GM19238 (cell line): ENCODE results near the gene CCDC183.
"Not testable (repeated sequence)": the region's sequence is repeated elsewhere in the genome, so short reads cannot be mapped to it uniquely, and the experiment has no call there.

ENCODE experiments used
- DNase-seq: peaks from one replicate; pipeline ENCODE4 v3.0.0; 2011; ENCODE audit warnings: low spot score; ENCODE audit not compliant: insufficient read length

Gene CCDC183

DNA sequence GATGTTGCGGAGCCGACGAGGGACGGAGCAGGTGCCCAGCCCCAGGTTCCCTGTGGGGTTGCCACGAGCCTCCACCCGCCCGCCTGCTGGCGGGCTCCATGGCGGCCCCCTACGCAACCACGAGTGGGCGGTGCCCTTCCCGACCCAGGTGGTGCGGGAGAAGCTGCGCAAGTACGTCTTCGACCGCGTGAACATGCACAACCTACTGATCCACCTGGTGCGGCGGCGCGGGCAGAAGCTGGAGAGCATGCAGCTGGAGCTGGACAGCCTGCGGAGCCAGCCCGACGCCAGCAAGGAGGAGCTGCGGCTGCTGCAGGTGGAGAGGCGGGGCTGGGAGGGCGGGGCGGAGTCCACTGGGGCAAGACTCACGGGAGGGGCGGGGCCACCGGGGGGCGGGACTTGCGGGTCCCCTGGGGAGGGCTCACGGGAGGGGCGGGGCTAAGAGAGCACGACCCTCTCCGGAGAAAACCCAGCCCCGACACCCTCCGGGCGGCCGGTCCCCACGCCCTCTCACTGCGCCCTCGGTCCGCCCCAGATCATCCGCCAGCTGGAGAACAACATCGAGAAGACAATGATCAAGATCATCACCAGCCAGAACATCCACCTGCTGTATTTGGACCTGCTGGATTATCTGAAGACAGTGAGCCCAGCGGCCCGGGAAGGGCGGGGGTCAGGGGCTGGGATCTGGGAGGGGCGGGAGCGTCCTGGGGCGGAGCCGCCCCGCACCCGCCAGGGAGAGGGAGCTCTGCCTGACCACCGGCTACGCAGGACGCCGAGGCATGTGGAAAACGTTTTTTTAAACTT is 3.9 kb downstream of the CCDC183 start:
- DNase-seq = peak; percentile 81

DNA sequence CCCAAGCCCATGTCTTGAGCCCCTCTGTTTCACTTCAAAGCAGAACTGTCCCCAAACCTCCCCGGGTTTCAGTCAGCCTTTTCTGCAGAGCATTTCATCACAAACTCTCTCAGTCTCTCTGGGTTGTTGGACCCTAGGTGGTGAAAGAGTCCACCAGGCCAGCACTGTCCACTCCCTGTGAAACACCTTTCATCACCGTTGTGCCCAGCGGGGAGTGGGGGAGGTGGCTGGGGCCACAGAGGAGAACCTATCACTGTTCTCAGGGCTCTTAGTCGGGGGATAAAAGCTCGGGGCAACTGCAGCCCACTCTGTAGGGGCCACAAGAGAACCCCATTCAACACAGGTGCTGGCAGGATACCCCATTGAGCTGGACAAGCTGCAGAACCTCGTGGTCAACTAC is 6.2 kb downstream of the CCDC183 start:
- no peak for DNase-seq

DNA sequence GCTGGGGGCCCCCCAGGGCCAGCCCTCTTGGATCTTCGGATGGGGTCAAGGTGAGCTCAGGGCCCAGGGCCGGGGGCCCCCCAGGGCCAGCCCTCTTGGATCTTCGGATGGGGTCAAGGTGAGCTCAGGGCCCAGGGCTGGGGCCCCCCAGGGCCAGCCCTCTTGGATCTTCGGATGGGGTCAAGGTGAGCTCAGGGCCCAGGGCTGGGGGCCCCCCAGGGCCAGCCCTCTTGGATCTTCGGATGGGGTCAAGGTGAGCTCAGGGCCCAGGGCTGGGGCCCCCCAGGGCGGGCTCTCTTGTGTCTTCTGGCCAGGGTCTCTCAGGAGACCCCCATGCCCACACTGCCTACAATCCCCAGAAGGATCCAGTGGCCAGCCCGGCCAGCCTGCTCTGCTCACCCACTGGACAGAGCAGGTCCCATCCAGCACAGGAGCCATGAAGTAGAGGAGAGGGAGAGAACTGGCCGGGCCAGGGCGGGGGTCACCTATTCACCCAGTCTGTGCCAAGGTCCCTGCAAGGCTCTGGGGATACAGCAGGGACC is 6.9 kb downstream of the CCDC183 start:
- DNase-seq = not testable (repeated sequence)

DNA sequence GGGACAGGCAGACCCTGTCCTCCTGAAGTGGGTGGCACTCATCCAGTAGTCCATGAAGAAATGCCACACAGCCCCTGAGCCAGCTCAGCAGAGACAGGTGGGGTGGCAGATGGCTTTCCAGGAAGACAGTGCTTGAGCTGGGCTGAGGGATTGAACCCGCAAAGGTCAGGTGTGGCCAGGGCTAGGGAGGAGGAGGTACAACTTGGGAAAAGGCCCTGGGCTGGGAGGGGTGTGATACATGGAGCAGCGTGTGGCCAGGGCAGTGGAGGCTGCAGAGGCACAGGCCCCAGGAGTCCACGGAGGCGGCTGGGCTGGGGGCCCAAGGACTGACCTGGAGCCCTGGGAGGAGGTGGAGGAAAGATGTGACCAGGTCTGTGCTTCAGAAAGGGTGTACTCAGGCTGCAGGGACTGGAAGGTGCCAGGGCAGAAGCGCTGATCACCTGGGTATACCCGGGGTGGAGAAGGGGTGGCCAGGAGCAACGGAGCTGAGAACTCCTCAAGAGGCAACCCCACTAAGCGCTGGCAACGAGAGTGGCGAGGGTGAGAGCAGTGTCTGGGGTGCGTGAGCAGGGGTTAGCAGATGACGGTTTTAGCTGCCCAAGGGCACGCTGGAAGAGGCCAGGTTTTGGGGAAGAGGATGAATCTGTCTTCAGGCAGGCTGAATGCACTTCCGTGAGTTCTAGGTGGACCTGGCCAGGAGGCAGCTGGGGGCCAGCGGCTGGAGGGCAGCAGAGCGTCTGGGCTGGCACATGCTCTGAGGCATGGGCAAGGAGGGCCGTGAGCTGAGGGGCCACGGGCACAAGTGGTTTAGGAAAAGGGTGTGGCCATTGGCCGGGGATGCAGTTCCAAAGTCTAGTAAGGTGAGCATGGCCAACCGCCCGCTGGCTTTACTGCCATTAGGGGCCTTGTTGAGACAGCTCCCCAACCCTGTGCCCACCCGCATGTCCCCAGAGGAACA is 7.7 kb downstream of the CCDC183 start:
- DNase-seq = no peak

DNA sequence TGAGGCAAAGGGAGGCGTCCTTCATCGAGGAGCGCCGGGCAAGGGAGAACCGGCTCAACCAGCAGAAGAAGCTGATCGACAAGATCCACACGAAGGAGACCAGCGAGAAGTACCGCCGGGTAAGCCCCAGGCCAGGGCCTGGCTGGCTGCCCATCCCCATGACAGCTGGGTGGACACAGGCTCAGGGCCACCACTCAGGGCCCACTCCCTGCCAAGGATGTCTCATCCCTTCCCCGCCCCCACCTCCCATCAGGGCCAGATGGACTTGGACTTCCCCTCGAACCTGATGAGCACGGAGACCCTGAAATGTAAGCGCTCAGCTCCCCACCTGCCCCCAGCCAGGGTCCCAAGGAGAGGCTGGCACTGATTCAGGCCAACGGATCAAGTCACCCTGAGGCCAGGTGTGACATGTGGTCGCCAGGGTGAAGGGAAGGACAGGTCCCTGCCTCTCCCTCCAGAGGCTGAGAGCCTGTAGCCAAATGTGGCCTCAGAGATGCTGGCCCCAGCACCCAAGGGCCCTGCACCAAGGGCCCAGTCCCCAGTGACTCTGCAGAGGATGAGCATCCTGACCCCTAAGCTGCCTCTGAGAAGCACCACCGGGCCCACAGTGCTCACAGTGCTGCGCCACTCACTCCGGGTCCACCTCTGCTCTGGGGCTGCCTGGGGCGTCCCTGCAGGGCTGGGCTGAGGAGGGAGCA is 8.5 kb downstream of the CCDC183 start:
- DNase-seq = no peak

DNA sequence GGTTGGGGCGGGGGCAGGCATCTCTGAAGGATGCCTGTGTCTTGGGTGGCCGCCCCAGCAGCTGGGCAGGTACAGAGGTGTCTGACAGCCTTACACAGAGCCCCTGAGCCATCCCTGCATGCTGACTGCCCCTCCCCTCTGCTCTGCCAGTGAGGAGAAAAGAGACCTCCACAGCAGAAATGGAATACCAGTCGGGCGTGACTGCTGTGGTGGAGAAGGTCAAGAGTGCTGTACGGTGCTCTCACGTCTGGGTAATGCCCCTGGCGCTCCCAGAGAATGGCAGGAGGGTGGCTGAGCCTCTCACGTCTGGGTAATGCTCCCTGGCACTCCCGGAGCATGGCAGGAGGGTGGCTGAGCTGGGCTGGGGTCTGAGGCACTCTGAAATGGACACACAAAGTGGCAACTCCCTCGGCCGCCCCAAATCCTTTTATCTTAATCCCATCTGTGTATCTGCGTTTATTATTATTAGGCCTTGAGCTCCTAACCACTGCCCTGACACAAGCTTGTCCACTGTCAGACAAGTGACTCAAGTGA is 9.1 kb downstream of the CCDC183 start:
- no peak for DNase-seq

DNA sequence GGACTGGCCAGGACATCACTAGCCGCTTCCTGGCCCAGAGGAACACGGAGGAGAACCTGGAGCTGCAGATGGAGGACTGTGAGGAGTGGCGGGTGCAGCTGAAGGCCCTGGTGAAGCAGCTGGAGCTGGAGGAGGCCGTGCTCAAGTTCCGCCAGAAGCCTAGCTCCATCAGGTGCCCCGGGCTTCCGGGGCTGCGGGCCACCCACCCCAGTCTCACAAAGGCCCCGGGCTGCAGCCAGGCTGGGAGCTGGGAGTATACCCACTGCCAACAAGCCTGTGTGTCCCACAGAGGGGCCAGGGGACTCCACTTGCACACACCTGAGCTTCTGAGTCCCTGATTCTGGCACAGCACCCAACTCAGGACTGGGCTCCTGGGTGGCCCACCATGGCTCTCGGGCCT is 9.9 kb downstream of the CCDC183 start:
- no peak for DNase-seq

DNA sequence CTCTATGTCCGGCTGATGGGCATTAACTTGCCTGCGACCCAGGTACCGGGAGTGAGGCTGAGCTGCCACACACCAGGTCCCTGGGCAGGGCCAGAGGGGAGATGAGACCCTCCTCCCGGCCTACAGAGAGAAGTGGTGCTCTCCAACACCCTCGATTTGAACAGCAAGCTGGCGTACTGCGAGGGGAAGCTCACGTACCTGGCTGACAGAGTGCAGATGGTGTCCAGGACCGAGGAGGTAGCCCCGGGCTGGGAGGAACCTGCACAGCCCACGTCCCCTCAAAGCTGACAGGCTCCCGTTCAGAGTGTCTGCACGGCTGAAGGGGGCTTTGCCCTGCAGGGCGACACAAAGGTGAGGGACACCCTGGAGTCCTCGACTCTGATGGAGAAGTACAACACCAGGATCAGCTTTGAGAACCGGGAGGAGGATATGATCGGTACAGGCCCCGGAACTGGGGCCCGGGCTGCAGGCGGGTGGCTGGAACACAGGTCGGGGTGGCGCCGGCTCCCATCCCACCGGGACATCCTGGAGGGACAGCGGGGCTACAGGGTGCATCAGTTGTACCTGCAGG is 10.6 kb downstream of the CCDC183 start:
- no peak for DNase-seq

DNA sequence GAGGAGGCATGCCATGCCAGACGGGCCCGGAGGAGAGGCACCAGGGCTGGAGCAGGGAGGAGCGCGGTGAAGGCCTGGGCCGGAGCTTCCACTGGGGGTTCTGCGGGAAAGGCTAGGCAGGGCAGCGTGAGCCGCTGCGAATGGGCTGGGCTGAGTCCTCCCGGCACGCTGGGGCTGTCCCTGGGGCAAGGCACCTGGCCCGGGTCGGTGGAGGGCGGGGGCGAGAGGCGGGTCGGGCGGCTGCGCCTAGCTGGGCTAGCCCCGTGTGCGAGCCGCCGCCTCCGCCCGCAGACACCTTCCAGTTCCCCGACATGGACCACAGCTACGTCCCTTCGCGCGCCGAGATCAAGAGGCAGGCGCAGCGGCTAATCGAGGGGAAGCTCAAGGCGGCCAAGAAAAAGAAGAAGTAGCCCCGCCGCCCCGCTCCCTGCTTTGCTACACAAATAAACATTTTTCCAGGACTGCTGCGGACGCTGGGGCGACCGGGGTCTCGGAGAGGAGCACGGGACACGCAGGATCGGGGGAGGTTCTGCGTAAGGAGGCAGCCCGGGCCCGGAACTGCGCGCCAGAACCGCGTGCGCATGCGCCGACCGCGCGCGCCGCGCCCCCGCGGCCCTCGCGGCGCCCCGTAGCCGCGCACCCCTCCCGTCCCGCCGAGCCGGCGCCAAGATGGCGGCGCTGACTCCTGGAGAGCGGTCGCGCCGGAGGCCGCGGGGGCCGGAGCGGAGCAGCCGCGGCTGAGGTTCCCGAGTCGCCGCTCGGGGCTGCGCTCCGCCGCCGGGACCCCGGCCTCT is 11.3 kb downstream of the CCDC183 start, which contains the start of gene RABL6:
Gene RABL6 (plus strand): TSS at position 668 of the 794 bp plus-strand sequence. CDS start 249 bp downstream, outside the sequence.
- peak; percentile 99 for DNase-seq

DNA sequence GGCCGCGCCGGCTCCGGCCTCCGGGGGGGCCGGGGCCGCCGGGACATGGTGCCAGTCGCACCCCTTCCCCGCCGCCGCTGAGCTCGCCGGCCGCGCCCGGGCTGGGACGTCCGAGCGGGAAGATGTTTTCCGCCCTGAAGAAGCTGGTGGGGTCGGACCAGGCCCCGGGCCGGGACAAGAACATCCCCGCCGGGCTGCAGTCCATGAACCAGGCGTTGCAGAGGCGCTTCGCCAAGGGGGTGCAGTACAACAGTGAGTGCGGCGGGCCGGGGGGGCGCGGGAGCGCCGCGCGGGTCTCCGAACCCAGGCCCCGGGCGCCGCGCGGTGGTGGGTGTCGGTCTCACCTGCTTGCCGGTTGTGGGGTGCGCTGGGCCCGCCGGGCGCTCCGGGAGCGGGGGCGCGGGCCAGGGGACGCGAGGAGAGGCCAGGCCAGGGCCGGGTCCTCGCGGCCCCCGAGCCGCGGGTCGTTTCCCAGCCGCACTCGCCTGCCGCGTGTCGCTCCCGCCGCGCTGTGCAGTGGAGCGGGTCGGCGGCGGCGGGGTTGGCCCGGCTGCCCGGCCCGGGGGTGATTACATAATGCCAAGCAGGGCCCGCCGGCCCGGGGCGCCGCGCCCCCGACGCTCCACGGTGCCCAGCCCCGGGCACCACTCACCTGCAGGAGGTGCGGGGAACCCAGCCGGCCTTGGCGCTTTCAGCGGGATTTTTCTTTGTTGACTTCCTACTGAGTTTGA is 12.1 kb downstream of the CCDC183 start:
- DNase-seq = peak; percentile 67

DNA sequence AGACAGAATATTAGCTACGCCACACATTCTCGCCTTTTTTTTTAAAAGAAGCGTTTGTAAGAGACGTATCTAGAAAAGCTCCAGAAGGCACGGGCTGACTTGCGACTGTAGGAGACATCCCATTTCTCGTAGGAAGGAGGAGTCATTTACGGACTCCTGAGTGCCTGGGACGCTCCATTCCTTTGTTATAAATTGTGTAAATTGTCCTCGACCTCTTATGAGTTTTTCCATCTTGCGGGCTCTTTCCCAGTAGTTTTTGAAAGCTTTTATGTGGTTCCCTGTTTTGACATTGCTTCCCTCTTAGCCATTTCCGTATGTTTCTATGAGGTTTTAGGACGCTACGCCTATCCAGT is 12.6 kb downstream of the CCDC183 start:
- no peak for DNase-seq

DNA sequence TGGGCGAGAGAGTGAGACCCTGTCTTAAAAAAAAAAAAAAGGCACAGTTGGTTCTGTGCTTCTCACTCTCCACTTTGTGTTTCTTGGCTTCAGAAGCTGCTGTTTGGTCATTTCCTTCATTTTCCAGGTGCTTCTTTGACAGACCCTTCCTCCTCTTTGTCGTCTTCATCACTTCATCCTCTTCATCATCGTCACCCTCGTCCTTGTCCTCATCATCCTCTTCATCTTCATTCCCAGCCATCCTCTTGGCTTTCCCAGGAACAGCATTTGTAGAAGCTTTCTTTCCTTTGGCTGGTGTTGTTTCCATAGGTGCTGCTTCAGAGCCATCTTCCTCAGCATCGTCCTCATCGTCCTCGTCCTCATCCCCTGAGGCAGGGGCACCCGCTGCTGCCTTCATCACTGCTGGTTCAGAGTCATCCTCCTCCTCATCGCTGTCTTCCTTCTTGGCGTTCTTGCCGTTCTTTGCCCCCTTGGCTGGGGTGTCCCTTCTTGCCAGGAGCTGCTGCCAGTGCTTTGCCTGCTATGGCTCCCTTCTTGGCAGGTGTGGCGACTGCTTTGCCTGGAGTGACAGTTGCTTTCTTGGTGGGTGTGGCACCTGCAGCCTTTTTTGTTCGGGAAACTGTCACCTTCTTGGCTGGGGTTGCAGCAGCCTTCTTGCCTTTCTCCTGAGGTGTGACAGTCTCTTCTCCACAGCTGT is 18.7 kb downstream of the CCDC183 start:
- no peak for DNase-seq

DNA sequence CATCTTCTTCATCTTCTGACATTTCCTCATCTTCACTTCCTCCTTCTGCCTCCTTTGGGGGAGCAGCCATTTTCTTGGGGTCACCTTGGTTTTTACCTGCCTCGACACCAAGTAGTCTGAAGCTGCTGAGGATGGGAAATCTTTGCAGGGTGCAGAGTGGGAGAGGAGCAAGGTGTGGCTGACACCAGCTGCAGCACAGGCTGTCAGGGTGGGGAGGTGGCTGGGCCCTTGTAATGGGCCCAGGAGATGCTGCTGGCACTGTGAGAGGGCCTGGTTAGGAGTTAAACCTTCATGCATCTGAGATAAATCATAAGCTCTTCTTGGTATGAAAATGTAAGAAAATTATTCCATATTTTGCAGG is 19.3 kb downstream of the CCDC183 start:
- DNase-seq = no peak

DNA sequence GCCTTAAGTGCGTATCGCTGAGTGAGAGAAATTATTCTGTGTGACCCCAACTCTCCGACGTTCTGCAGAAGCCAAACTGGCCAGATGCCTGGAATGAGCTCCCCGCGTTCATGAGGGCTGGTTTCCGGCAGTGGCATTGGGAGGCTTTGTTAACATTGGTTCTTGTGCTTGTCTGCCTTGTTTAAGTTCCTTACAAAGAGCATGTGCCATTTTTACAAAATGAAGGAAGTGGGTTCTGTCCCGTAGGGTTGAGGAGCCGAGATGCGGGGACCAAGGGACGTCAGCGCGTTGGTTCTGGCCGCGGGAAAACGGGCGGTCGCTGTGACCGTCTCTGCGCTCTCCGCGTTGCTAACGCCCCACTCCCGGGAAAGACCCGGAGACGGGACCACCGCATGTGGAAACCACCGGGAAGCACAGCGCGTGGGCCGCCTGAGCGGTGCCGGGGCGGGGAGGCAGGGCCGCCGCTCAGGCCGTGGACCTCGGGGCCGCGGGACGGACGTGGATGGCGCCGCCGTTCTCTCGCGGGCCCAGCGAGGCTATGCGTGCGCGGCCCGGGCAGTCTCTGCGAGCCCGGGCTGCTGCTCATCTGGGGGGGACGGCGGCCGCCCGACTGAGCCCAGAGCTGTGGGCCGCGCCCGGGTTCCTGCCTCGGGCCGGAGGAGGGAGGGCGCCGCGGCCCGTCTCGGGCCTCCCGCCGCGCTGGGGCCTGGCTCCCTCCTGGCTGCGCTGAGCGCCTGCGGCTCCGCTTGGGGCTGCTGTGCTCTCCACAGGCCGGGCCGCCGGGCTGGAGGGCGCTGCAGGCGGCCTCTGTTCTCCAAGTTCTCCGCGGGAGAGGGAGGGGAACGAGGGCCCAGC is 25.1 kb downstream of the CCDC183 start:
- no peak for DNase-seq

DNA sequence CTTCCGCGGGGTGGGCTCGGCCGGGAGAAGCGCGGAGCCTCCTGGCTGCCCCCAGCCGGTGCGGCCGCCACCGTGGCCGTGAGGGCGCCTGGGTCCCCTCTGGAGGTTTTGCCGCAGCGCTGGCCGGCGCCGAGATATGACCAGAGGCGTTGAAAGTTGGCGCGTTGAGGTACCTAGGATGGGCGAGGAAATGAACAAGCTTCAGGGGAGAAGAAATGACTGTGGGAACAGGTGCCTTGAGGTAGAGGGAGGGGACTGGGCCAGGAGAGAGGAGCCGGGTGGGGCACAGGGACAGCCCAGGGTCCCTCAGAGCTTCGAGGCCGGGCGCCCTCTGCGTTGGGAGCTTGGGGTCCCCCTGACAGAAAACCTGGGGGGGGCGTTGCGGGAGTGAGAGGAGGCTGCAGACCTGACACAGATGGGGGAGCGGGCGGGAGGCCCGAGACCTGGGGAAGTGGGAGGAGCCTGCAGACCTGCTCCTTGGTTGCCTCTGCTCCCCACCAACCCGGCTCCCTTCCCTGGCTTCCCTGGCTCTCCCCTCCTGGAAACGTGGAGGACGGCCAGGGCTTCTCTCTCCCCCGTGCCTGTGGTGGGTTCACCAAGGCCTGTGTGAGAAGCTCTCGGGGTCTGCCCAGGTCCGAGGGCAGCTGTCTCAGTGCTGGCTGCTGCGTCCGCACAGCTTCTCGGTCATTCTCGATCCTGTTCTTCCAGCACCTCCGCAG is 25.8 kb downstream of the CCDC183 start:
- no peak for DNase-seq

DNA sequence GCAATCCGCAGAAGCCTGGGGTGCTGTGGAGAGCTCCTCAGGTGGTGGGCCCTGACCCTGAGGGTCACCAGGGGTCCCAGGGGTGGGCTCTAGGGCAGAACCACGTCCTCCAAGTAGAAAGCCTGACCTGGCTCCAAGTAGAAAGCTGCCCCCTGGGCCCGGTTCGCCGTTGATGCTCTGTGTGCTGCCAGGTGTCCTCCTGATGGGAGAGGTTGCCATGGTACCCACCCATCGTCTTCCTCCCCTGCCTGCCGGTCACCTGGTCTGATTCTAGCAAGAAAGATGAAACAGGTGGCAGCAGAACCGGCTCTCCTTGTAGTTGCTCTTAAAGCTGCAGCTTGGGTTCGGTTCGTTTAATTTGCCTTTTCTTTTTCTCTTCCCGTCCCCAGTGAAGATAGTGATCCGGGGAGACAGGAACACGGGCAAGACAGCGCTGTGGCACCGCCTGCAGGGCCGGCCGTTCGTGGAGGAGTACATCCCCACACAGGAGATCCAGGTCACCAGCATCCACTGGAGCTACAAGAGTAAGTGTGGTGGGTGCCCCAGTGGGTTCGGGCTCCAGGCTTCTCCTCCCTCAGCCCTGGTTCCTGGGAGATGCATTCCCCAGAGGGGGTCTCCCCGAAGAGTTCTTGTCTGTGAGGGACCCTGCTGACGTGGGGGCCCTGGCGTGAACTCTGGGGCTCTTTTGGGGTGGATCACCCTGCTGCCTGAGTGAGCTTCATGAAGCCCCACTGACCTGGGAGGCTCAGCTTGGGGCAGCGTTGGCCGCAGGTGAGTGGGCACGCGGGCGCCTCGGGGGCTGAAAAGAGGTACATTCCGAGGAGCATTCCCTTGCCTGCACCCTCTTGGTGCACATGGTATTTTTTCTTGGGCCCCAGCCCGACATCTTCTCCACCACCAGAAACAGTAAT is 27.3 kb downstream of the CCDC183 start:
- DNase-seq = no peak
